Endothelial cell of umbilical vein (primary cell): ENCODE data around the gene TMEM255A. TPM values are rescaled to one million over a fixed set of nuclear protein-coding genes. Genes with fewer than 3 reads are reported as not detected.

Experiments
- Bru-seq: library from RNA; stranded (reverse); fragments of 400-500 nt; gene quantifications from one replicate; lab custom pipeline; 2021; lab: Mats Ljungman, UMichigan
- BruChase-seq, 2 experiments: library from RNA; stranded (reverse); fragments of 400-500 nt; gene quantifications; one replicate each; lab custom pipeline; 2021; lab: Mats Ljungman, UMichigan
- BruUV-seq: library from RNA; stranded (reverse); fragments of 400-500 nt; replicated peaks from 2 replicates; lab custom pipeline; 2021; lab: Mats Ljungman, UMichigan
- CTCF ChIA-PET: fragments of 300-600, 350-600 bp; sonication (Branson Sonifier 250); formaldehyde crosslinking; loops from one replicate; lab custom pipeline; 2021; ENCODE audit warnings: antibody characterized with exemption, inconsistent platforms; lab: Charles Lee
- POLR2A ChIA-PET: fragments of 300-600, 350-600 bp; sonication (Branson Sonifier 250); formaldehyde crosslinking; loops from one replicate; lab custom pipeline; 2021; ENCODE audit warnings: antibody characterized with exemption, inconsistent platforms; lab: Charles Lee
- DNase-seq: peaks from one replicate; pipeline ENCODE4 v3.0.0-alpha.2; 2011; ENCODE audit warnings: low read depth, low spot score
- FAIRE-seq: peaks from 2 replicates; lab custom pipeline; 2011; peaks lifted over from hg19 to GRCh38; lab: Jason Lieb, UNC
- H2AFZ ChIP-seq: 2 replicates; pipeline ENCODE4 v1.6.0; 2012; ENCODE audit warnings: low read depth, low read length, control low read depth, inconsistent platforms
- H3K27ac ChIP-seq: 2 replicates; pipeline ENCODE4 v1.5.1; 2011; ENCODE audit warnings: low read depth, mild to moderate bottlenecking, control low read depth, low read length, moderate library complexity; ENCODE audit not compliant: insufficient read depth
- H3K27me3 ChIP-seq, 2 experiments: 2 replicates each; pipeline versions ENCODE4 v1.6.0 to v1.6.1; 2011; ENCODE audit warnings: low read length in 2 of 2, mixed read lengths in 1 of 2; ENCODE audit not compliant: control insufficient read depth in 2 of 2, insufficient read depth in 2 of 2
- H3K36me3 ChIP-seq, 2 experiments: 2 replicates in 1 of 2; 3 replicates in 1 of 2; pipeline ENCODE4 v1.5.1; 2011; ENCODE audit warnings: low read length in 2 of 2, mild to moderate bottlenecking in 1 of 2, moderate library complexity in 1 of 2; ENCODE audit not compliant: control insufficient read depth in 2 of 2, insufficient read depth in 2 of 2; ENCODE audit errors: extremely low read depth in 1 of 2
- H3K4me1 ChIP-seq: 3 replicates; pipeline ENCODE4 v1.5.1; 2011; ENCODE audit warnings: mild to moderate bottlenecking, low read length; ENCODE audit not compliant: control insufficient read depth, insufficient read depth; ENCODE audit errors: extremely low read depth
- H3K4me2 ChIP-seq: 2 replicates; pipeline ENCODE4 v1.6.1; 2011; ENCODE audit warnings: low read length, control low read depth, mixed read lengths; ENCODE audit not compliant: insufficient read depth
- H3K4me3 ChIP-seq, 3 experiments: fragments of 200-600 bp in 1 of 3; sonication (generic), shearing (Covaris generic) in 1 of 3; replicated peaks in 1 of 3; 2 replicates each; pipeline ENCODE4 v1.5.1; 2011 to 2016; ENCODE audit warnings: control low read depth in 3 of 3, low read length in 3 of 3, mild to moderate bottlenecking in 2 of 3, inconsistent platforms in 1 of 3, low read depth in 1 of 3, moderate library complexity in 1 of 3; ENCODE audit not compliant: insufficient read depth in 1 of 3
- H3K79me2 ChIP-seq: 2 replicates; pipeline ENCODE4 v1.6.0; 2012; ENCODE audit warnings: low read length, inconsistent platforms; ENCODE audit not compliant: control insufficient read depth, insufficient read depth
- H3K9ac ChIP-seq: replicated peaks from 2 replicates; pipeline ENCODE3; 2011; ENCODE audit warnings: low read length, control low read depth; ENCODE audit not compliant: insufficient read depth; ENCODE audit errors: extremely low read depth
- H3K9me1 ChIP-seq: replicated peaks from 3 replicates; pipeline ENCODE4 v1.6.0; 2011; ENCODE audit warnings: mild to moderate bottlenecking, low read length; ENCODE audit not compliant: control insufficient read depth, insufficient read depth; ENCODE audit errors: extremely low read depth
- H3K9me3 ChIP-seq: replicated peaks from 2 replicates; pipeline ENCODE4 v1.5.1; 2012; ENCODE audit warnings: low read length, inconsistent platforms; ENCODE audit not compliant: control insufficient read depth, insufficient read depth
- H4K20me1 ChIP-seq: replicated peaks from 2 replicates; pipeline ENCODE3; 2011; ENCODE audit warnings: mild to moderate bottlenecking, low read length; ENCODE audit not compliant: control insufficient read depth, insufficient read depth; ENCODE audit errors: extremely low read depth
- EZH2 ChIP-seq: IDR thresholded peaks from 2 replicates; pipeline ENCODE4 v1.6.1; 2012; ENCODE audit warnings: borderline replicate concordance, low read depth, mild to moderate bottlenecking, moderate library complexity, low read length, inconsistent platforms; ENCODE audit not compliant: severe bottlenecking
- POLR2AphosphoS5 ChIP-seq: IDR thresholded peaks from 2 replicates; pipeline ENCODE4 v1.6.1; 2012; ENCODE audit warnings: low read depth, mild to moderate bottlenecking, control low read depth, low read length, moderate library complexity; ENCODE audit not compliant: insufficient read depth
- dilution Hi-C: fragments of 300-500 bp; cut with MboI; formaldehyde crosslinking; loops from one replicate; pipeline ENCODE4 v1.15.0; 2019; ENCODE audit warnings: low sequenced_read_pairs; ENCODE audit not compliant: extremely low pct_ligation_motif_present
- intact Hi-C: fragments of 100-400 bp; cut with micrococcal nuclease; formaldehyde crosslinking; loops from one replicate; pipeline ENCODE4 v1.10.0; 2022
- long read RNA-seq: library from polyadenylated mRNA; stranded (forward); transcript quantifications from one replicate; pipeline ENCODE4 v2.0.0, GENCODE V29; 2021
- polyA minus RNA-seq, 3 experiments: library from RNA; depleted of rRNA, polyadenylated mRNA; stranded (reverse); fragments of >200 nt; gene quantifications; 1 replicate in 1 of 3; 2 replicates in 2 of 3; pipeline ENCODE4 v1.2.3, GENCODE V29; 2011
- polyA plus RNA-seq, 4 experiments: library from polyadenylated mRNA; depleted of rRNA in 3 of 4; stranded (reverse) in 3 of 4; unstranded in 1 of 4; fragments of >200 nt; gene quantifications; 2 replicates each; pipeline versions ENCODE4 v1.2.1 to v1.2.3, GENCODE V29; 2011 to 2012; ENCODE audit warnings: missing spikeins in 1 of 4
- total RNA-seq: library from RNA; stranded (reverse); gene quantifications from 2 replicates; pipeline ENCODE4 v1.2.3, GENCODE V29; 2021
- TF ChIP-seq, protein P1 (sequence below): IDR thresholded peaks from 2 replicates; pipeline ENCODE4 v1.6.1; 2011; ENCODE audit not compliant: insufficient read depth, insufficient read length

The TMEM255A gene
- total RNA-seq (not detected in 2 replicates), polyA plus RNA-seq (not detected in 2 replicates), polyA minus RNA-seq (not detected in 2 replicates), Bru-seq, nascent RNA (not detected), BruChase-seq, experiment 1, labeled RNA remaining after a 6-hour chase (not detected), BruChase-seq, experiment 2, labeled RNA remaining after a 2-hour chase (not detected)
- not detected in 2 replicates for polyA plus RNA-seq (2011; cell fraction: cytosol; rRNA removed)
- polyA plus RNA-seq (2011; cell fraction: nucleus; rRNA removed), result not detected in 2 replicates
- not detected in 2 replicates for polyA plus RNA-seq (2012)
- not detected for polyA minus RNA-seq (2011; cell fraction: cytosol; rRNA and poly(A)+ RNA removed)
- polyA minus RNA-seq (2011; cell fraction: nucleus; rRNA and poly(A)+ RNA removed), result not detected in 2 replicates
- long read RNA-seq, result 0 reads

DNA sequence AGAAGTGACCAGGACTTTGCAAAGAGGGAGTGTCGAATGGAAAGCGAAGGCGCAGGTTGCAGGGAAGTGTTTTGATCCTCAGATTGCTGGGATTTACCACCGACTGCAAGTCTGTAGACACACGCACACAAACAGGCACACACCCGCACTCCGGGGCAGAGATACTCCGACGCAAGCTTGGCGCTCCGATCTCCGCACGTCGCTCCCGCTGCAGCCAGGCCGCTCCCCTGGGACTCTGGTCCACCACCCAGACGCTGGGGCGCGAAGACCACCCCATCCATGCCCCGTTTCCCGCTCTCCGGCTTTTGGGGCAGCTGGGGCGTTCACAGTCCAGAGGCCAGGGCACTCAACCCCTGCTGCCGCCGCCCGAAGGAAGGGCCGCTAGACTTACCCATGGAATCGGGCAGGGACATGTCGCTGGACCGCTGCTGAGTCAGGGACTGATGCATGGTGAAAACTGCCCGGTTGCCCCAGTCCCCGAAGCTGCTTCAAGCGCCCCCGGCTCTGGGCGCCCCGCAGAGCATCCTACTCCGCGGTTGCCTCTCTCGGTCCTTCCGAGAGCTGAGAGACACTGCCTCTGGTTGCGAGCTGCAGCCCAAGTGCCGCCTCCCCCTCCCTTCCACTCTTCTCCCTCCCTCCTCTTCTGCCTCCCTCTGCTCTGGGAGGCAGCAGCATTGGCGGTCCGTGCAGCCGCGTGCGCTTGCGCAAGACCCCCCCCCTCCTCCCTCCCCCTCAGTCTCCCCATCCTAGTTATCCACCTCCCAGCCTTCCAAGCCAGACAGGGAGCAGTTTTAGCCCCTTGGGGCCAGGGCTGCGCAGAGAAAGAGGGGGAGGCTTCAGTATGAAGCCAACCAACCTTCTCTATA lies at the start of gene TMEM255A:
Gene TMEM255A (minus strand): TSS at position 601 of the 866 bp plus-strand sequence. CDS start 152 bp downstream, at position 449.
- peak; percentile 68 for TF ChIP-seq EZH2
- TF ChIP-seq, protein P1, sequence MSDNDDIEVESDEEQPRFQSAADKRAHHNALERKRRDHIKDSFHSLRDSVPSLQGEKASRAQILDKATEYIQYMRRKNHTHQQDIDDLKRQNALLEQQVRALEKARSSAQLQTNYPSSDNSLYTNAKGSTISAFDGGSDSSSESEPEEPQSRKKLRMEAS, result no peak
- ChIA-PET CTCF (no interaction called here), POLR2A (no interaction called here)
- Histone ChIP-seq H2AFZ (no peak within 1 kb of the TSS), H3K4me3 (no peak within 1 kb of the TSS), H3K4me2 (no peak within 1 kb of the TSS), H3K9me3 (no peaks in the 10 kb centered on the region), H3K9ac (no peak within 1 kb of the TSS), H3K9me1 (no peaks in the 10 kb centered on the region), H3K27me3 (peaks cover 40 to 48% of the 10 kb centered on the region in 2 experiments), H3K79me2 (no peaks in the 10 kb centered on the region), H3K4me1 (no peaks in the 10 kb centered on the region), H3K27ac (no peak within 1 kb of the TSS), H4K20me1 (no peaks in the 10 kb centered on the region), H3K36me3 (no peaks in the 10 kb centered on the region)
- dilution Hi-C loops, result no loop called here
- FAIRE-seq (no peak), DNase-seq (no peak)
- no TSS peak for BruUV-seq
- intact Hi-C loops, result no loop called here

DNA sequence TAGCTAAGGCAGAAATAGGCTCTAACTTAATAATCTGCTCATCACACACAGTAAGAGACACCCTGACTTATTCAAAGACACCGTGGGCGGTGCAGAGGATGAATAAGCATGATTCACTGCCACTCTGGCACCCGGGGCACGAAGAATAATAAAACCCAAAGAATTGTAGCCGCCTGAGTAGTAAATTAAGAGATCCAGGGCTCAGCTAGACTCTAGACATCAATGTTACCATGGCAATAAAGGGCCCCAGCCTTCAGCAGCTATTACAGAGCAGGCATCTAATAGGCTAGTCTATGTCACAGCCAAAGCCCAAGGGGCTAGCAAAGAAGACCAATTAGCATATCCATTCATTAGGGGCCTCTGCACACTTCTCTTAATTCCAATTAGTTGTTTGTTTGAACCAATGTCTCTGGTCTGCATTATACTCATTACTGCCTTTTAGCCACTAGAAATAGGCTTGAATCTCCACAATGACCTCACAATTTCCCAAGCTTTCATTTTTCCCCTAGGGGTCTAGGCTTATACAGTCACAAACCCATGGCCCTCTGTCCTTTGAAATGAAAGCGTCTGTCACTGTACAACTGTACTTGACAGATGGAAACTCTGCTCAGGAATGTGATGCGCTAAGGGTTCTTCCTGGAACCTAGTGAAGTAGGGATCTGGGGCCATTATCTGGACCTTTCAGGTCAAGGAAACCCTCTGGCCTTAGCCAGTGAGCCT lies 47.6 kb upstream of the TMEM255A start:
- H3K4me1 ChIP-seq, result no peaks in the 10 kb centered on the region
- H3K27ac ChIP-seq, result no peak overlapping the region
- H3K4me3 ChIP-seq, result no peak overlapping the region
- no peak overlapping the region for H2AFZ ChIP-seq
- no peaks in the 10 kb centered on the region for H3K9me3 ChIP-seq
- no peaks in the 10 kb centered on the region for H4K20me1 ChIP-seq
- TF ChIP-seq POLR2AphosphoS5, result no peak
- H3K79me2 ChIP-seq, result no peaks in the 10 kb centered on the region
- POLR2A ChIA-PET, result no interaction called here
- CTCF ChIA-PET, result no interaction called here
- FAIRE-seq, result peak; percentile 24
- no peak overlapping the region for H3K9ac ChIP-seq
- dilution Hi-C loops (no loop called here), intact Hi-C loops (no loop called here)
- no peaks in the 10 kb centered on the region for H3K27me3 ChIP-seq
- no peaks in the 10 kb centered on the region for H3K36me3 ChIP-seq
- H3K9me1 ChIP-seq, result no peaks in the 10 kb centered on the region
- no peak for DNase-seq
- H3K4me2 ChIP-seq, result no peak overlapping the region
- no TSS peak for BruUV-seq
